Smooth muscle cell (in vitro differentiated cells): ENCODE results near the gene RCOR1. TPM values are rescaled to one million over a fixed set of nuclear protein-coding genes. Genes with fewer than 3 reads are reported as not detected.

ENCODE experiments used
- DNase-seq: peaks from one replicate; lab custom pipeline; 2025; ENCODE audit not compliant: unreplicated experiment; lab: John Stamatoyannopoulos, UW
- H2AFZ ChIP-seq: fragments of 200-600 bp; sonication (generic); 2 replicates; pipeline ENCODE4 v1.6.0; 2016; ENCODE audit warnings: antibody characterized with exemption, low read depth, mild to moderate bottlenecking
- H3F3A ChIP-seq: fragments of 200-600 bp; sonication (generic); 2 replicates; pipeline ENCODE4 v1.6.0; 2017; ENCODE audit warnings: antibody characterized with exemption, low read depth
- H3K27ac ChIP-seq: fragments of 200-600 bp; sonication (generic); 2 replicates; pipeline ENCODE4 v1.5.1; 2016; ENCODE audit warnings: low read depth, mild to moderate bottlenecking
- H3K27me3 ChIP-seq: fragments of 200-600 bp; sonication (generic); 2 replicates; pipeline ENCODE4 v1.6.1; 2016; ENCODE audit warnings: low read depth, mild to moderate bottlenecking
- H3K36me3 ChIP-seq: fragments of 200-600 bp; sonication (generic); 2 replicates; pipeline ENCODE4 v1.5.1; 2016; ENCODE audit warnings: low read depth
- H3K4me1 ChIP-seq: fragments of 200-600 bp; sonication (generic); 2 replicates; pipeline ENCODE4 v1.5.1; 2016; ENCODE audit warnings: low read depth
- H3K4me2 ChIP-seq: fragments of 200-600 bp; sonication (generic); 2 replicates; pipeline ENCODE4 v1.6.0; 2016; ENCODE audit warnings: mild to moderate bottlenecking
- H3K4me3 ChIP-seq: fragments of 200-600 bp; sonication (generic); 2 replicates; pipeline ENCODE4 v1.5.1; 2016; ENCODE audit warnings: mild to moderate bottlenecking
- H3K79me2 ChIP-seq: fragments of 200-600 bp; sonication (generic); 2 replicates; pipeline ENCODE4 v1.6.0; 2016; ENCODE audit warnings: low read depth, mild to moderate bottlenecking
- H3K9ac ChIP-seq: fragments of 200-600 bp; sonication (generic); 2 replicates; pipeline ENCODE4 v1.6.0; 2016; ENCODE audit warnings: low read depth
- H3K9me3 ChIP-seq: fragments of 200-600 bp; sonication (generic); replicated peaks from 2 replicates; pipeline ENCODE4 v1.5.1; 2016; ENCODE audit warnings: low read depth
- H4K20me1 ChIP-seq: fragments of 200-600 bp; sonication (generic); 2 replicates; pipeline ENCODE4 v1.6.0; 2016; ENCODE audit warnings: low read depth
- WGBS: methylation state at CpG from one replicate; pipeline ENCODE4 v1.1.7; 2016; ENCODE audit warnings: low lambda C conversion rate; 5-methylcytosine and 5-hydroxymethylcytosine counted together
- polyA plus RNA-seq: library from polyadenylated mRNA; unstranded; fragments of >200 nt; fragmentation: Nextera tagmentation; extraction: Ambion mirVana; gene quantifications from 2 replicates; pipeline ENCODE4 v1.2.1, GENCODE V29; 2016
- total RNA-seq: library from RNA; depleted of rRNA; stranded (reverse); fragments of >200 nt; gene quantifications from 2 replicates; pipeline ENCODE4 v1.2.3, GENCODE V29; 2014
- TF ChIP-seq, protein P1 (sequence below): fragments of 200-600 bp; sonication (generic); IDR thresholded peaks from 2 replicates; pipeline ENCODE4 v1.5.1; 2017; ENCODE audit warnings: borderline replicate concordance, mild to moderate bottlenecking, antibody characterized with exemption; ENCODE audit not compliant: insufficient read depth, poor library complexity, severe bottlenecking

Gene RCOR1
- total and polyA plus RNA-seq, 2 experiments from 2014 or later, result 4.4 to 29.3 TPM

GRCh38 chr14:102620413-102620812 is 28.0 kb downstream of the RCOR1 start:
- Histone ChIP-seq H3K4me3 (no peak overlapping the region), H2AFZ (no peak overlapping the region), H3K27me3 (no peaks in the 10 kb centered on the region), H3K4me2 (peak overlapping the region; percentile 19), H4K20me1 (peaks cover 99% of the 10 kb centered on the region), H3K9ac (no peak overlapping the region), H3K79me2 (peaks cover 100% of the 10 kb centered on the region), H3K27ac (peak overlapping the region; percentile 46), H3F3A (no peaks in the 10 kb centered on the region), H3K36me3 (no peaks in the 10 kb centered on the region), H3K4me1 (peaks cover 14% of the 10 kb centered on the region), H3K9me3 (no peaks in the 10 kb centered on the region)
- 42% methylated on average over 9 of the region's 9 CpGs for WGBS
- DNase-seq, result no peak
- TF ChIP-seq, protein P1, sequence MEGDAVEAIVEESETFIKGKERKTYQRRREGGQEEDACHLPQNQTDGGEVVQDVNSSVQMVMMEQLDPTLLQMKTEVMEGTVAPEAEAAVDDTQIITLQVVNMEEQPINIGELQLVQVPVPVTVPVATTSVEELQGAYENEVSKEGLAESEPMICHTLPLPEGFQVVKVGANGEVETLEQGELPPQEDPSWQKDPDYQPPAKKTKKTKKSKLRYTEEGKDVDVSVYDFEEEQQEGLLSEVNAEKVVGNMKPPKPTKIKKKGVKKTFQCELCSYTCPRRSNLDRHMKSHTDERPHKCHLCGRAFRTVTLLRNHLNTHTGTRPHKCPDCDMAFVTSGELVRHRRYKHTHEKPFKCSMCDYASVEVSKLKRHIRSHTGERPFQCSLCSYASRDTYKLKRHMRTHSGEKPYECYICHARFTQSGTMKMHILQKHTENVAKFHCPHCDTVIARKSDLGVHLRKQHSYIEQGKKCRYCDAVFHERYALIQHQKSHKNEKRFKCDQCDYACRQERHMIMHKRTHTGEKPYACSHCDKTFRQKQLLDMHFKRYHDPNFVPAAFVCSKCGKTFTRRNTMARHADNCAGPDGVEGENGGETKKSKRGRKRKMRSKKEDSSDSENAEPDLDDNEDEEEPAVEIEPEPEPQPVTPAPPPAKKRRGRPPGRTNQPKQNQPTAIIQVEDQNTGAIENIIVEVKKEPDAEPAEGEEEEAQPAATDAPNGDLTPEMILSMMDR, result no peak

- H3K9ac ChIP-seq, result no peak overlapping the region
- no peak overlapping the region for H3K4me2 ChIP-seq
- H3K79me2 ChIP-seq, result peaks cover 100% of the 10 kb centered on the region
- H4K20me1 ChIP-seq, result peaks cover 99% of the 10 kb centered on the region
- no peaks in the 10 kb centered on the region for H3K36me3 ChIP-seq
- no peaks in the 10 kb centered on the region for H3K27me3 ChIP-seq
- H3K27ac ChIP-seq, result no peak overlapping the region
- no peak for DNase-seq
- H3K4me3 ChIP-seq, result no peak overlapping the region
- peaks cover 14% of the 10 kb centered on the region for H3K4me1 ChIP-seq
- H2AFZ ChIP-seq, result no peak overlapping the region
- no peaks in the 10 kb centered on the region for H3K9me3 ChIP-seq
- WGBS, result 82% methylated on average over 10 of the region's 10 CpGs
- TF ChIP-seq, protein P1, result no peak
- no peaks in the 10 kb centered on the region for H3F3A ChIP-seq
Measured at GRCh38 chr14:102622262-102622885, 29.9 kb downstream of the RCOR1 start.

DNA sequence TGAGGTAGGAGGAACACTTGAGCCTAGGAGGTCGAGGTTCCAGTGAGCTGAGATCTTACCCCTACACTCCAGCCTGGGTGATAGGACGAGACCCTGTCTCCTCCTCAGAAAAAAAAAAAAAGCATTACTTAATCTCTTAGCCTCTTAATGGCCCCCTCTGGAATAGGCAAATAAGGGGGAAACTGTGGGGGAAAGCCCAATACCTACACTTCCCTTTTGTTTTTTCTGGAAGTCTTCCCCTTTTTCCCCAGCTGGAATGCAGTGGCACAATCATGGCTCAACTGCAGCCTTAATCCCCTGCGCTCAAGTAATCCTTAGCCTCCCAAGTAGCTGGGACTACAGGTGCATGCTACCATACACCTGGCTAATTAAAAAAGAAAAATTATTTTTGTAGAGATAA is 32.2 kb downstream of the RCOR1 start:
- no peaks in the 10 kb centered on the region for H3F3A ChIP-seq
- H3K4me1 ChIP-seq, result peaks cover 16% of the 10 kb centered on the region
- TF ChIP-seq, protein P1, result no peak
- H3K27me3 ChIP-seq, result no peaks in the 10 kb centered on the region
- H3K9ac ChIP-seq, result no peak overlapping the region
- H4K20me1 ChIP-seq, result peaks cover 99% of the 10 kb centered on the region
- H3K36me3 ChIP-seq, result no peaks in the 10 kb centered on the region
- H3K79me2 ChIP-seq, result peaks cover 99% of the 10 kb centered on the region
- no peak overlapping the region for H2AFZ ChIP-seq
- no peak overlapping the region for H3K4me3 ChIP-seq
- DNase-seq, result no peak
- no peaks in the 10 kb centered on the region for H3K9me3 ChIP-seq
- no peak overlapping the region for H3K27ac ChIP-seq
- no peak overlapping the region for H3K4me2 ChIP-seq
- WGBS, result 98% methylated on average over 3 of the region's 3 CpGs
